Liver (tissue), 9 donors: ENCODE measurements around the gene FIGLA. TPM values are rescaled to one million over a fixed set of nuclear protein-coding genes. Genes with fewer than 3 reads are reported as not detected.

Experiments used
- DNase-seq: peaks from one replicate; pipeline ENCODE4 v3.0.0-alpha.2; 2017; ENCODE audit warnings: low spot score
- H3K27ac ChIP-seq, 2 donors: one replicate each; pipeline ENCODE4 v1.7.0; 2013; ENCODE audit warnings: inconsistent platforms in 2 of 2, low read length in 2 of 2, control low read depth in 1 of 2, low read depth in 1 of 2, mild to moderate bottlenecking in 1 of 2
- H3K27me3 ChIP-seq, 4 donors: one replicate each; pipeline versions ENCODE4 v1.6.1 to v1.7.0; 2013; ENCODE audit warnings: low read length in 3 of 4, inconsistent platforms in 1 of 4, mild to moderate bottlenecking in 1 of 4, moderate library complexity in 1 of 4; ENCODE audit not compliant: control insufficient read depth in 4 of 4, insufficient read depth in 4 of 4
- H3K36me3 ChIP-seq, 4 donors: one replicate each; pipeline versions ENCODE4 v1.6.1 to v1.7.0; 2013; ENCODE audit warnings: low read length in 3 of 4, mild to moderate bottlenecking in 3 of 4, low read depth in 1 of 4, moderate library complexity in 1 of 4; ENCODE audit not compliant: control insufficient read depth in 4 of 4, insufficient read depth in 3 of 4
- H3K4me1 ChIP-seq, 4 donors: one replicate each; pipeline versions ENCODE4 v1.6.1 to v1.7.0; 2013; ENCODE audit warnings: low read length in 3 of 4, mild to moderate bottlenecking in 3 of 4, moderate library complexity in 1 of 4; ENCODE audit not compliant: control insufficient read depth in 4 of 4, insufficient read depth in 4 of 4
- H3K4me3 ChIP-seq, 3 donors: one replicate each; pipeline versions ENCODE4 v1.6.1 to v1.7.0; 2013; ENCODE audit warnings: low read length in 3 of 3, control low read depth in 1 of 3, low read depth in 1 of 3, mild to moderate bottlenecking in 1 of 3
- H3K9ac ChIP-seq, 2 donors: one replicate each; pipeline ENCODE4 v1.7.0; 2013; ENCODE audit warnings: low read length in 2 of 2, mild to moderate bottlenecking in 2 of 2, moderate library complexity in 2 of 2, control low read depth in 1 of 2, low read depth in 1 of 2
- H3K9me3 ChIP-seq, 4 donors: one replicate each; pipeline versions ENCODE4 v1.6.1 to v1.7.0; 2013; ENCODE audit warnings: low read length in 3 of 4; ENCODE audit not compliant: control insufficient read depth in 4 of 4
- ATF3 ChIP-seq: IDR thresholded peaks from 2 replicates; pipeline ENCODE4 v1.6.1; 2016; ENCODE audit warnings: antibody characterized with exemption
- EGR1 ChIP-seq, 2 donors: IDR thresholded peaks; 2 replicates each; pipeline ENCODE4 v1.6.1; 2016 to 2018; ENCODE audit warnings: antibody characterized with exemption in 2 of 2, low read depth in 2 of 2
- FOXA2 ChIP-seq: IDR thresholded peaks from 2 replicates; pipeline ENCODE4 v1.6.1; 2016; ENCODE audit warnings: antibody characterized with exemption
- GABPA ChIP-seq, 2 donors: IDR thresholded peaks in 1 of 2; conservative IDR thresholded peaks in 1 of 2; 2 replicates each; pipeline ENCODE4 v1.6.1; 2016; ENCODE audit warnings: antibody characterized with exemption in 2 of 2, mild to moderate bottlenecking in 1 of 2, moderate library complexity in 1 of 2
- HNF4A ChIP-seq, 2 donors: conservative IDR thresholded peaks; 2 replicates each; pipeline ENCODE4 v1.6.1; 2016; ENCODE audit warnings: antibody characterized with exemption in 2 of 2, mild to moderate bottlenecking in 2 of 2
- HNF4G ChIP-seq: IDR thresholded peaks from 2 replicates; pipeline ENCODE4 v1.6.1; 2016; ENCODE audit warnings: antibody characterized with exemption
- JUND ChIP-seq, 2 donors: IDR thresholded peaks; 2 replicates each; pipeline ENCODE4 v1.6.1; 2016; ENCODE audit warnings: antibody characterized with exemption in 2 of 2
- NR2F2 ChIP-seq: IDR thresholded peaks from 2 replicates; pipeline ENCODE4 v1.6.1; 2016; ENCODE audit warnings: antibody characterized with exemption
- RAD21 ChIP-seq, 2 donors: IDR thresholded peaks; 2 replicates each; pipeline ENCODE4 v1.6.1; 2016; ENCODE audit warnings: antibody characterized with exemption in 2 of 2, mild to moderate bottlenecking in 2 of 2
- REST ChIP-seq: IDR thresholded peaks from 2 replicates; pipeline ENCODE4 v1.6.1; 2016; ENCODE audit warnings: antibody characterized with exemption, mild to moderate bottlenecking
- RXRA ChIP-seq, 2 donors: IDR thresholded peaks; 2 replicates each; pipeline ENCODE4 v1.6.1; 2017 to 2018; ENCODE audit warnings: antibody characterized with exemption in 2 of 2, mild to moderate bottlenecking in 1 of 2
- SP1 ChIP-seq: IDR thresholded peaks from 2 replicates; pipeline ENCODE4 v1.6.1; 2018; ENCODE audit warnings: antibody characterized with exemption, mild to moderate bottlenecking
- TAF1 ChIP-seq: conservative IDR thresholded peaks from 2 replicates; pipeline ENCODE4 v1.6.1; 2016; ENCODE audit warnings: antibody characterized with exemption, mild to moderate bottlenecking
- YY1 ChIP-seq: IDR thresholded peaks from 2 replicates; pipeline ENCODE4 v1.6.1; 2016; ENCODE audit warnings: antibody characterized with exemption, mild to moderate bottlenecking
- ZBTB33 ChIP-seq: IDR thresholded peaks from 2 replicates; pipeline ENCODE4 v1.6.1; 2016; ENCODE audit warnings: antibody characterized with exemption
- WGBS: extraction: QIAGEN DNeasy Blood & Tissue Kit; methylation state at CpG from one replicate; pipeline ENCODE4 v1.1.7; 2013; 5-methylcytosine and 5-hydroxymethylcytosine counted together
- polyA plus RNA-seq, 2 donors: library from polyadenylated mRNA; stranded (reverse) in 1 of 2; unstranded in 1 of 2; fragments of 200-250 nt in 1 of 2; fragments of >200 nt in 1 of 2; fragmentation: Nextera tagmentation in 1 of 2; extraction: Ambion mirVana in 1 of 2; gene quantifications; one replicate each; pipeline versions ENCODE4 v1.2.1 to v1.2.3, GENCODE V29; 2013 to 2015
- total RNA-seq, 2 donors: library from RNA; depleted of rRNA; stranded (reverse); fragments of >200 nt; gene quantifications; one replicate each; pipeline ENCODE4 v1.2.3, GENCODE V29; 2014
- TF ChIP-seq, protein P1 (sequence below): IDR thresholded peaks from 2 replicates; pipeline ENCODE4 v1.6.1; 2016; ENCODE audit warnings: antibody characterized with exemption
- TF ChIP-seq, protein P2 (sequence below): fragments of 150-350 bp; IDR thresholded peaks from 2 replicates; pipeline ENCODE4 v1.5.1; 2017; ENCODE audit warnings: improper control_type of control experiment, low read depth, low read length; ENCODE audit not compliant: missing input control
- donor health status: healthy.
- donor health status: healthy.
- donor health status: healthy.
- donor health status: healthy.
- donor health status: healthy.

The FIGLA gene
- total and polyA plus RNA-seq, 4 donors, result not detected

DNA sequence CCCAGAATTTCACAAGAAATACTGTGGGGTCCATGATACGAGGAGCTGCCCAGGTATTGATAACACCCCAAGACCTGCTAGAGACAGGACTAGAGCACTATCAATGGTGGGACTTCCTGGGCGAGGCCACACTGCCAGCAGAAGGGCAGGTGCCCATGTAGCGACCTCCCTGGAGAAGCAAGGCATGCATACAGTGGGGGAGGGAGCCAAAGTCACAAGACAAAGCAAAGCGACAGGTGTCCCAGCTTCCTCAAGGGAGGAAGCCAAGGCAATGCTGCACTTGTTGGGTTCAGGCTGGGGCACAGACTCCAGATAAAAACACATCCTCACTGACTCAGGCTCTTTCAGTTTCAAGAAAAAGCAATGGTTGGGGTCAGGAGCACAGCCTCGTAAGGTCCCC lies 37.7 kb upstream of the FIGLA start:
- TF ChIP-seq NR2F2, result no peak
- TF ChIP-seq FOXA2, result no peak
- TF ChIP-seq GABPA (IDR thresholded peaks at IDR 0.05 in 1 of 2, conservative IDR thresholded peaks at IDR 0.05 in 1 of 2), result no peak
- TF ChIP-seq YY1, result no peak
- TF ChIP-seq REST, result no peak
- TF ChIP-seq, protein P1, sequence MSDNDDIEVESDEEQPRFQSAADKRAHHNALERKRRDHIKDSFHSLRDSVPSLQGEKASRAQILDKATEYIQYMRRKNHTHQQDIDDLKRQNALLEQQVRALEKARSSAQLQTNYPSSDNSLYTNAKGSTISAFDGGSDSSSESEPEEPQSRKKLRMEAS, result no peak
- TF ChIP-seq RAD21 (IDR thresholded peaks at IDR 0.05), result no peak
- no peak for TF ChIP-seq HNF4A (conservative IDR thresholded peaks at IDR 0.05)
- no peak for TF ChIP-seq EGR1 (IDR thresholded peaks at IDR 0.05; ENCODE audit: low read depth in 2 of 2)
- no peak for TF ChIP-seq RXRA (IDR thresholded peaks at IDR 0.05)
- TF ChIP-seq, protein P2, sequence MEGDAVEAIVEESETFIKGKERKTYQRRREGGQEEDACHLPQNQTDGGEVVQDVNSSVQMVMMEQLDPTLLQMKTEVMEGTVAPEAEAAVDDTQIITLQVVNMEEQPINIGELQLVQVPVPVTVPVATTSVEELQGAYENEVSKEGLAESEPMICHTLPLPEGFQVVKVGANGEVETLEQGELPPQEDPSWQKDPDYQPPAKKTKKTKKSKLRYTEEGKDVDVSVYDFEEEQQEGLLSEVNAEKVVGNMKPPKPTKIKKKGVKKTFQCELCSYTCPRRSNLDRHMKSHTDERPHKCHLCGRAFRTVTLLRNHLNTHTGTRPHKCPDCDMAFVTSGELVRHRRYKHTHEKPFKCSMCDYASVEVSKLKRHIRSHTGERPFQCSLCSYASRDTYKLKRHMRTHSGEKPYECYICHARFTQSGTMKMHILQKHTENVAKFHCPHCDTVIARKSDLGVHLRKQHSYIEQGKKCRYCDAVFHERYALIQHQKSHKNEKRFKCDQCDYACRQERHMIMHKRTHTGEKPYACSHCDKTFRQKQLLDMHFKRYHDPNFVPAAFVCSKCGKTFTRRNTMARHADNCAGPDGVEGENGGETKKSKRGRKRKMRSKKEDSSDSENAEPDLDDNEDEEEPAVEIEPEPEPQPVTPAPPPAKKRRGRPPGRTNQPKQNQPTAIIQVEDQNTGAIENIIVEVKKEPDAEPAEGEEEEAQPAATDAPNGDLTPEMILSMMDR, result no peak
- TF ChIP-seq JUND (IDR thresholded peaks at IDR 0.05), result no peak
- TF ChIP-seq HNF4G, result no peak
- no peak for TF ChIP-seq ZBTB33
- no peak for TF ChIP-seq ATF3
- no peaks in the 10 kb centered on the region for H3K4me1 ChIP-seq
- H3K9ac ChIP-seq, result no peak overlapping the region
- H3K4me3 ChIP-seq, result no peak overlapping the region
- no peaks in the 10 kb centered on the region for H3K27me3 ChIP-seq
- no peaks in the 10 kb centered on the region for H3K9me3 ChIP-seq
- no peaks in the 10 kb centered on the region for H3K36me3 ChIP-seq
- no peak for DNase-seq
- 70% methylated on average over 5 of the region's 5 CpGs for WGBS
- H3K27ac ChIP-seq, result no peak overlapping the region

DNA sequence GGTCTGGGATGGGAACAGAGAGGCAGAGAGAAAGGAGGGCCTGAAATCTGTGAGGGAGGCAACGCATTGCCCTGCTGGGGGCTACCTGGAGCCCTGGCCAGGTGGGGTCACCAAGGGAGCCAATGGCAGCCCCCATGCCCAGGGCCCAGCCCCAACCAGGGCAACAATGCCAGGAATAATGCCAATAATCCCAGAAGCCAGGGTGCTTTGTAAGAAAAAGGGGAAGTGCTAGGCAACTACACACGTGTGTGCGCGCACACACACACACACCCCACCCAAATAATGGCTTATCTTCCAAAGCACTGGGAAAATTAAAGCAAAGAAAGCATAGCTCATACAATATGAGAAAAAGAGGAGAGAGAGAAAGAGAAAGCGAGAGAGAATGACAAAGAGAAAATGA lies 36.9 kb upstream of the FIGLA start:
- Histone ChIP-seq H3K4me1 (no peaks in the 10 kb centered on the region), H3K27ac (no peak overlapping the region), H3K4me3 (no peak overlapping the region), H3K9me3 (no peaks in the 10 kb centered on the region), H3K36me3 (no peaks in the 10 kb centered on the region), H3K27me3 (no peaks in the 10 kb centered on the region), H3K9ac (no peak overlapping the region)
- no peak for DNase-seq
- TF ChIP-seq EGR1 (IDR thresholded peaks at IDR 0.05; ENCODE audit: low read depth in 2 of 2), result no peak
- TF ChIP-seq SP1, result no peak
- TF ChIP-seq GABPA (IDR thresholded peaks at IDR 0.05 in 1 of 2, conservative IDR thresholded peaks at IDR 0.05 in 1 of 2), result no peak
- TF ChIP-seq HNF4G, result no peak
- no peak for TF ChIP-seq RAD21 (IDR thresholded peaks at IDR 0.05)
- TF ChIP-seq, protein P1, result no peak
- no peak for TF ChIP-seq TAF1
- TF ChIP-seq YY1, result no peak
- WGBS, result 76% methylated on average over 5 of the region's 5 CpGs
